ENCODE data around the gene ZNF398. TPM values are rescaled to one million over a fixed set of nuclear protein-coding genes. Genes with fewer than 3 reads are reported as not detected.
A peak's percentile ranks its signal among the peaks of the same experiment; 100 is the strongest.

ZNF398 gene
- total and polyA plus RNA-seq, 10 of the 15 experiments (the other 5 are each of a cell fraction or from before 2014, with no cell fraction given), result 2.3 to 15.3 (median 10.0) TPM

GRCh38 chr7:149109969-149110368 is 37.3 kb upstream of the ZNF398 start:
- H2AFZ ChIP-seq (ENCODE audit: control insufficient read depth, low read depth, low read length), result no peak overlapping the region
- ChIA-PET SMC1A (ENCODE audit: uncharacterized antibody, unreplicated experiment) (no interaction called here), RAD21 (ENCODE audit: unreplicated experiment) (no interaction called here), POLR2A (no interaction called here), CTCF (no interaction called here)
- no peak overlapping the region for H3K4me2 ChIP-seq (ENCODE audit: control insufficient read depth, insufficient read depth)
- no peak for TF ChIP-seq RAD51 (IDR thresholded peaks at IDR 0.05)
- TF ChIP-seq ZBED1 (IDR thresholded peaks at IDR 0.05; ENCODE audit: borderline replicate concordance), result no peak
- no peak for TF ChIP-seq CBX5 (IDR thresholded peaks at IDR 0.05; ENCODE audit: low read depth)
- no peaks in the 10 kb centered on the region for H3K4me1 ChIP-seq (ENCODE audit: control insufficient read depth, insufficient read depth, low read length)
- 71% methylated on average over 10 of the region's 12 CpGs for WGBS (ENCODE audit: insufficient coverage, insufficient replicate concordance, low lambda C conversion rate, missing lambda C conversion rate)
- FAIRE-seq, result no peak
- no peak overlapping the region for H3K27ac ChIP-seq (ENCODE audit: control insufficient read depth, insufficient read depth)
- no peaks in the 10 kb centered on the region for H3K27me3 ChIP-seq (replicated peaks in 1 of 2; ENCODE audit: control insufficient read depth in 2 of 2, insufficient read depth in 2 of 2, low read length in 1 of 2)
- in situ Hi-C loops (cut with MboI) (no loop called here), intact Hi-C loops (cut with micrococcal nuclease; ENCODE audit: unreplicated experiment) (no loop called here)
- H3K36me3 ChIP-seq (ENCODE audit: control insufficient read depth in 2 of 2, insufficient read depth in 2 of 2, low read length in 1 of 2), result no peaks in the 10 kb centered on the region
- no peak for ATAC-seq
- H3K79me2 ChIP-seq (ENCODE audit: control insufficient read depth, insufficient read depth, low read length), result no peaks in the 10 kb centered on the region
- no peak overlapping the region for H3K9ac ChIP-seq (ENCODE audit: control insufficient read depth, insufficient read depth, low read length)
- DNase-seq (ENCODE audit: low read depth, low spot score), result no peak
- no peak overlapping the region for H3K4me3 ChIP-seq
- BruUV-seq (replicated peaks), result no TSS peak
- H3K9me3 ChIP-seq (replicated peaks; ENCODE audit: control insufficient read depth, insufficient read depth, low read length), result no peaks in the 10 kb centered on the region
- H4K20me1 ChIP-seq (ENCODE audit: control insufficient read depth, insufficient read depth), result no peaks in the 10 kb centered on the region

GRCh38 chr7:149125189-149125862 is 21.9 kb upstream of the ZNF398 start:
- Histone ChIP-seq H3K9me3 (replicated peaks; ENCODE audit: control insufficient read depth, insufficient read depth, low read length) (peaks cover 2% of the 10 kb centered on the region; the same call in 2 of the 3 replicates), H3K27ac (ENCODE audit: control insufficient read depth, insufficient read depth) (peak overlapping the region; percentile 90), H3K4me2 (ENCODE audit: control insufficient read depth, insufficient read depth) (peak overlapping the region; percentile 56), H3K27me3 (replicated peaks in 1 of 2; ENCODE audit: control insufficient read depth in 2 of 2, insufficient read depth in 2 of 2, low read length in 1 of 2) (no peaks in the 10 kb centered on the region), H3K9ac (ENCODE audit: control insufficient read depth, insufficient read depth, low read length) (peak overlapping the region; percentile 90), H2AFZ (ENCODE audit: control insufficient read depth, low read depth, low read length) (peak overlapping the region; percentile 88), H4K20me1 (ENCODE audit: control insufficient read depth, insufficient read depth) (no peaks in the 10 kb centered on the region), H3K4me1 (ENCODE audit: control insufficient read depth, insufficient read depth, low read length) (no peaks in the 10 kb centered on the region), H3K36me3 (ENCODE audit: control insufficient read depth in 2 of 2, insufficient read depth in 2 of 2, low read length in 1 of 2) (peaks cover 0 to 8% of the 10 kb centered on the region in 2 experiments; a peak in 1 of 4 replicates), H3K79me2 (ENCODE audit: control insufficient read depth, insufficient read depth, low read length) (peaks cover 34% of the 10 kb centered on the region), H3K4me3 (peak overlapping the region; percentile 96)
- ChIA-PET RAD21 (ENCODE audit: unreplicated experiment) (interaction anchor here (1.0 to 3.1 kb wide), 6 partner anchors 19 to 160 kb away, joined by 3 to 20 read pairs (median 4); partner anchors contain the start of genes ZNF282 and ZNF398), SMC1A (ENCODE audit: uncharacterized antibody, unreplicated experiment) (interaction anchor here (0.8 kb wide), 1 partner anchor 21 kb away, joined by 4 read pairs; no protein-coding TSS in a partner anchor), POLR2A (interaction anchor here (0.7 to 3.4 kb wide), 4 partner anchors 14 to 38 kb away, joined by 3 to 31 read pairs (median 4); partner anchors contain the start of gene ZNF398), CTCF (interaction anchor here (0.7 to 4.1 kb wide), 7 partner anchors 8 to 119 kb away, joined by 3 to 37 read pairs (median 4); partner anchors contain the start of genes ZNF282 and ZNF398)
- TF ChIP-seq POLR2AphosphoS2 (IDR thresholded peaks at IDR 0.05; ENCODE audit: low read depth, low read length) (no peak), ATF2 (IDR thresholded peaks at IDR 0.05; ENCODE audit: low read length) (no peak), CBX5 (IDR thresholded peaks at IDR 0.05; ENCODE audit: low read depth) (0 out of 2 replicates have a peak, but pooled peaks have one; percentile 16), CEBPZ (IDR thresholded peaks at IDR 0.05; ENCODE audit: low read depth, low read length) (no peak), RUNX3 (IDR thresholded peaks at IDR 0.05; ENCODE audit: low read length) (0 out of 2 replicates have a peak, but pooled peaks have one; percentile 10), FOXM1 (IDR thresholded peaks at IDR 0.05; ENCODE audit: low read depth, low read length) (no peak), MEF2B (IDR thresholded peaks at IDR 0.05; ENCODE audit: partially characterized antibody, poor library complexity, severe bottlenecking) (peak; percentile 33)
- no TSS peak for BruUV-seq (replicated peaks)
- FAIRE-seq, result no peak
- no peak for DNase-seq (ENCODE audit: low read depth, low spot score)
- intact Hi-C loops (cut with micrococcal nuclease; ENCODE audit: unreplicated experiment) (loop anchor here (5.0 kb wide), 2 partner anchors 98 to 112 kb away; partner anchors contain the start of genes PDIA4 and ZNF212), in situ Hi-C loops (cut with MboI) (no loop called here)
- 2% methylated on average over 21 of the region's 21 CpGs for WGBS (ENCODE audit: insufficient coverage, insufficient replicate concordance, low lambda C conversion rate, missing lambda C conversion rate)
- ATAC-seq, result no peak
